IMR-90 (cell line): ENCODE measurements around the gene CYP26A1. TPM values are rescaled to one million over a fixed set of nuclear protein-coding genes. Genes with fewer than 3 reads are reported as not detected.
A peak's percentile ranks its signal among the peaks of the same experiment; 100 is the strongest.

Source experiments
- ATAC-seq: fragments of 200-7000 bp; cut with Tn5 transposase; 2 replicates; pipeline ENCODE4 v1.9.1; 2020; ENCODE audit warnings: low read depth, mild to moderate bottlenecking, moderate library complexity
- BruUV-seq: library from RNA; stranded (reverse); fragments of 400-500 nt; replicated peaks from 2 replicates; lab custom pipeline; 2021; lab: Mats Ljungman, UMichigan
- CTCF ChIA-PET: fragments of 300-600 bp; formaldehyde crosslinking; extraction: SDS; loops from one replicate; lab custom pipeline; 2021; ENCODE audit warnings: antibody characterized with exemption; lab: Yijun Ruan, JAX
- POLR2A ChIA-PET: fragments of 300-600 bp; sonication (Branson Sonifier 250); formaldehyde crosslinking; loops from one replicate; lab custom pipeline; 2022; ENCODE audit warnings: antibody characterized with exemption; ENCODE audit not compliant: unreplicated experiment; lab: Charles Lee
- DNase-seq: peaks from one replicate; pipeline ENCODE4 v3.0.0; 2013
- H2AFZ ChIP-seq: replicated peaks from 2 replicates; pipeline ENCODE3; 2013; ENCODE audit warnings: low read length, mild to moderate bottlenecking; ENCODE audit not compliant: poor library complexity
- H2AK5ac ChIP-seq: 2 replicates; pipeline ENCODE4 v1.6.1; 2013; ENCODE audit warnings: low read depth, low read length, inconsistent platforms
- H2AK9ac ChIP-seq: replicated peaks from 2 replicates; pipeline ENCODE3; 2013; ENCODE audit warnings: mild to moderate bottlenecking, low read depth, low read length, moderate library complexity; ENCODE audit not compliant: poor library complexity
- H2BK120ac ChIP-seq: 2 replicates; pipeline ENCODE4 v1.6.1; 2013; ENCODE audit warnings: low read depth, low read length, inconsistent platforms
- H2BK15ac ChIP-seq: 3 replicates; pipeline ENCODE4 v1.6.1; 2013; ENCODE audit warnings: low read depth, low read length, inconsistent platforms
- H2BK20ac ChIP-seq: 2 replicates; pipeline ENCODE4 v1.6.1; 2013; ENCODE audit warnings: low read depth, mild to moderate bottlenecking, inconsistent platforms, low read length, moderate library complexity
- H2BK5ac ChIP-seq: 2 replicates; pipeline ENCODE4 v1.6.1; 2013; ENCODE audit warnings: mild to moderate bottlenecking, low read depth, low read length, inconsistent platforms; ENCODE audit not compliant: poor library complexity, severe bottlenecking
- H3K14ac ChIP-seq: replicated peaks from 2 replicates; pipeline ENCODE4 v1.6.1; 2013; ENCODE audit warnings: low read depth, low read length, inconsistent platforms
- H3K18ac ChIP-seq: 2 replicates; pipeline ENCODE4 v1.6.1; 2013; ENCODE audit warnings: low read depth, low read length, control low read depth
- H3K23ac ChIP-seq: 2 replicates; pipeline ENCODE4 v1.6.1; 2013; ENCODE audit warnings: low read depth, low read length, inconsistent platforms
- H3K27ac ChIP-seq: 2 replicates; pipeline ENCODE4 v1.5.1; 2013; ENCODE audit warnings: mild to moderate bottlenecking, control low read depth, low read length; ENCODE audit not compliant: insufficient read depth
- H3K27me3 ChIP-seq: 2 replicates; pipeline ENCODE4 v1.6.1; 2013; ENCODE audit warnings: low read length; ENCODE audit not compliant: control insufficient read depth, insufficient read depth
- H3K36me3 ChIP-seq: 2 replicates; pipeline ENCODE4 v1.6.1; 2013; ENCODE audit warnings: low read length, mixed read lengths; ENCODE audit not compliant: control insufficient read depth, insufficient read depth
- H3K4ac ChIP-seq: 2 replicates; pipeline ENCODE4 v1.6.1; 2013; ENCODE audit warnings: low read depth, low read length, inconsistent platforms
- H3K4me1 ChIP-seq: 2 replicates; pipeline ENCODE4 v1.6.1; 2013; ENCODE audit warnings: low read length, mixed read lengths; ENCODE audit not compliant: control insufficient read depth, insufficient read depth
- H3K4me2 ChIP-seq: 2 replicates; pipeline ENCODE4 v1.6.1; 2013; ENCODE audit warnings: low read depth, mild to moderate bottlenecking, control low read depth, low read length, moderate library complexity
- H3K4me3 ChIP-seq: 2 replicates; pipeline ENCODE4 v1.5.1; 2013; ENCODE audit warnings: low read depth, mild to moderate bottlenecking, control low read depth, low read length, moderate library complexity; ENCODE audit not compliant: insufficient read depth
- H3K56ac ChIP-seq: 2 replicates; pipeline ENCODE4 v1.6.1; 2013; ENCODE audit warnings: low read length, inconsistent platforms; ENCODE audit not compliant: insufficient read depth; ENCODE audit errors: extremely low read depth
- H3K79me1 ChIP-seq, 2 experiments: 2 replicates each; pipeline ENCODE4 v1.6.1; 2013; ENCODE audit warnings: low read length in 2 of 2, inconsistent platforms in 1 of 2, low read depth in 1 of 2
- H3K9ac ChIP-seq: 2 replicates; pipeline ENCODE4 v1.6.1; 2013; ENCODE audit warnings: low read depth, low read length, control low read depth
- H3K9me1 ChIP-seq: 2 replicates; pipeline ENCODE4 v1.6.1; 2013; ENCODE audit warnings: low read length, inconsistent platforms; ENCODE audit not compliant: insufficient read depth
- H3K9me3 ChIP-seq: 2 replicates; pipeline ENCODE4 v1.6.1; 2013; ENCODE audit warnings: low read length; ENCODE audit not compliant: control insufficient read depth, insufficient read depth
- H4K20me1 ChIP-seq: 2 replicates; pipeline ENCODE4 v1.6.1; 2013; ENCODE audit warnings: low read length, inconsistent platforms; ENCODE audit not compliant: insufficient read depth
- H4K5ac ChIP-seq: 2 replicates; pipeline ENCODE4 v1.6.1; 2013; ENCODE audit warnings: mild to moderate bottlenecking, low read depth, low read length, control low read depth
- H4K8ac ChIP-seq, 2 experiments: 2 replicates each; pipeline ENCODE4 v1.6.1; 2013; ENCODE audit warnings: low read depth in 2 of 2, low read length in 2 of 2, control low read depth in 1 of 2, inconsistent platforms in 1 of 2
- H4K91ac ChIP-seq: 2 replicates; pipeline ENCODE4 v1.6.1; 2013; ENCODE audit warnings: low read depth, low read length, inconsistent platforms; ENCODE audit not compliant: insufficient read depth
- BHLHE40 ChIP-seq: fragments of 150-350 bp; IDR thresholded peaks from 2 replicates; pipeline ENCODE4 v1.6.1; 2016; ENCODE audit warnings: mild to moderate bottlenecking, low read depth, low read length
- WGBS, 2 experiments: methylation state at CpG; one replicate each; pipeline versions ENCODE4 v1.1.5 to v1.1.7; 2013; ENCODE audit warnings: missing lambda C conversion rate in 2 of 2; ENCODE audit not compliant: insufficient read length in 1 of 2; ENCODE audit errors: extremely low coverage in 2 of 2; 5-methylcytosine and 5-hydroxymethylcytosine counted together
- dilution Hi-C: fragments of 300-500 bp; cut with HindIII; formaldehyde crosslinking; loops from one replicate; pipeline ENCODE4 v1.14.3; 2018; ENCODE audit warnings: low sequenced_read_pairs; ENCODE audit not compliant: unreplicated experiment
- in situ Hi-C: fragments of 300-500 bp; cut with MboI; formaldehyde crosslinking; loops from 3 replicates; pipeline ENCODE4 v1.14.3; 2019; ENCODE audit warnings: low sequenced_read_pairs, inconsistent platforms, mixed read lengths
- intact Hi-C: fragments of 100-400 bp; cut with micrococcal nuclease; formaldehyde crosslinking; loops from 2 replicates; pipeline ENCODE4 v1.10.0; 2022
- polyA plus RNA-seq, 3 experiments: library from polyadenylated mRNA; depleted of rRNA; stranded (reverse); fragments of >200 nt; gene quantifications; 2 replicates each; pipeline ENCODE4 v1.2.3, GENCODE V29; 2012; ENCODE audit warnings: low replicate concordance in 1 of 3
- total RNA-seq: library from RNA; depleted of rRNA; stranded (reverse); fragments of >200 nt; gene quantifications from 2 replicates; pipeline ENCODE4 v1.2.3, GENCODE V29; 2012
- TF ChIP-seq, protein P1 (sequence below): fragments of 150-350 bp; IDR thresholded peaks from 2 replicates; pipeline ENCODE4 v1.6.1; 2016; ENCODE audit warnings: low read depth, mild to moderate bottlenecking, low read length, moderate library complexity, borderline replicate concordance

CYP26A1 gene
- total and polyA plus RNA-seq, 2 of the 4 experiments (the other 2 are of a cell fraction) = 0.15 TPM; not detected in 1

DNA sequence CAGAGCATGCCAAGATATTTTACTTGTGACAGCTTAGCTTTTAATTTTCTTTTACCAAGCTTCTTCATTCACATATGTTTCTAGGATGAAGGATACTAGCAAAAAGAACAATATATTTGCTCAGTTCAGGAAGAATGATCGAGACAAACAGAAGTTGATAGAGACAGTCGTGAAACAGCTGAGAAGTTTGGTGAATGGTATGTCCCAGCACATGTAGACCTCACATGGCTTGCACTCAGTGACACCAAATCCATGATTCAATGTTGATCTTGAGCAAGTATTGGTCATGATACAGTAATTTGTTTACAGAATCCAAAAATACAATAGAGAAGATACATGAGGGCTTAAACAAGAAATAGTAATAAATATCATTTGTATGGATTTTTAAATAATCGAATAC, 15.6 kb upstream of the CYP26A1 start:
- no peaks in the 10 kb centered on the region; the same call in 1 of the 2 replicates for H3K36me3 ChIP-seq
- POLR2A ChIA-PET = no interaction called here
- H4K91ac ChIP-seq = no peak overlapping the region
- H4K20me1 ChIP-seq = no peaks in the 10 kb centered on the region; the same call in 1 of the 2 replicates
- H3K27me3 ChIP-seq = peaks cover 29% of the 10 kb centered on the region
- H3K79me1 ChIP-seq = no peaks in the 10 kb centered on the region
- no peak overlapping the region for H3K23ac ChIP-seq
- no peak overlapping the region for H3K18ac ChIP-seq
- intact Hi-C loops = no loop called here
- no peak overlapping the region for H3K4me2 ChIP-seq
- H3K4ac ChIP-seq = no peak overlapping the region
- no peak overlapping the region for H2BK5ac ChIP-seq
- in situ Hi-C loops = no loop called here
- WGBS, 2 experiments = no CpG with 5 or more reads among the region's 3 CpGs
- H2AK5ac ChIP-seq = no peak overlapping the region
- peak; percentile 64 for TF ChIP-seq BHLHE40
- TF ChIP-seq, protein P1, sequence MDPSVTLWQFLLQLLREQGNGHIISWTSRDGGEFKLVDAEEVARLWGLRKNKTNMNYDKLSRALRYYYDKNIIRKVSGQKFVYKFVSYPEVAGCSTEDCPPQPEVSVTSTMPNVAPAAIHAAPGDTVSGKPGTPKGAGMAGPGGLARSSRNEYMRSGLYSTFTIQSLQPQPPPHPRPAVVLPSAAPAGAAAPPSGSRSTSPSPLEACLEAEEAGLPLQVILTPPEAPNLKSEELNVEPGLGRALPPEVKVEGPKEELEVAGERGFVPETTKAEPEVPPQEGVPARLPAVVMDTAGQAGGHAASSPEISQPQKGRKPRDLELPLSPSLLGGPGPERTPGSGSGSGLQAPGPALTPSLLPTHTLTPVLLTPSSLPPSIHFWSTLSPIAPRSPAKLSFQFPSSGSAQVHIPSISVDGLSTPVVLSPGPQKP = no peak
- peak; percentile 41 for DNase-seq
- no peak overlapping the region for H4K5ac ChIP-seq
- H2AK9ac ChIP-seq = no peak overlapping the region
- H3K9ac ChIP-seq = no peak overlapping the region
- H3K27ac ChIP-seq = no peak overlapping the region
- H2AFZ ChIP-seq = no peak overlapping the region
- CTCF ChIA-PET = interaction anchor here (0.5 to 0.8 kb wide), 2 partner anchors 19 to 301 kb away, joined by 3 to 6 read pairs; no protein-coding TSS in a partner anchor
- H3K9me1 ChIP-seq = no peaks in the 10 kb centered on the region
- no peak overlapping the region for H2BK120ac ChIP-seq
- no peak overlapping the region for H2BK20ac ChIP-seq
- H3K4me3 ChIP-seq = no peak overlapping the region
- no peak overlapping the region for H2BK15ac ChIP-seq
- H4K8ac ChIP-seq = no peak overlapping the region
- no peak overlapping the region for H3K56ac ChIP-seq
- no peaks in the 10 kb centered on the region for H3K9me3 ChIP-seq
- dilution Hi-C loops = no loop called here
- no TSS peak for BruUV-seq
- H3K14ac ChIP-seq = no peak overlapping the region
- no peak for ATAC-seq
- H3K4me1 ChIP-seq = peaks cover 2% of the 10 kb centered on the region; the same call in 1 of the 2 replicates
